COLO829 (cell line): ENCODE measurements around the gene ZNF433.

Experiments
- DNase-seq: peaks from one replicate; pipeline ENCODE4 v3.0.0; 2012; ENCODE audit warnings: low spot score

The ZNF433 gene

DNA sequence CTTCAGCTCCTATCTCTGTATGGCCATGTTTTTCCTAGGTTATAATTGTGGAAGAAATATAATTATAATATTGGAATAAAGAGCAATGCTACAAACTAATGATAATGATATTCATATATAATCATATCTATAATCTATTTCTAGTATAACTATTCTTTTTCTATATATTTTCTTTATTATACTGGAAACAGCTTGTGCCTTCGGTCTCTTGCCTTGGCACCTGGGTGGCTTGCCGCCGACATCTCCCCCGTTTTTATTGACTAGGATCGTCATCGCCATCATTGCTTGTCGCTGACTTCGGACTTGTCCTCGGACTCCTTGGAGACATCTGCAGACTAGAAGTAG, 46.4 kb downstream of the ZNF433 start:
- DNase-seq, result no peak

GRCh38 chr19:11987405-11988281, 47.8 kb downstream of the ZNF433 start:
- DNase-seq, result peak; percentile 93

GRCh38 chr19:11986754-11987153, 48.7 kb downstream of the ZNF433 start:
- DNase-seq, result no peak

- DNase-seq, result no peak
Measured at GRCh38 chr19:11984986-11985385, 50.5 kb downstream of the ZNF433 start.

GRCh38 chr19:11982526-11982925, 53.0 kb downstream of the ZNF433 start:
- DNase-seq, result no peak

DNA sequence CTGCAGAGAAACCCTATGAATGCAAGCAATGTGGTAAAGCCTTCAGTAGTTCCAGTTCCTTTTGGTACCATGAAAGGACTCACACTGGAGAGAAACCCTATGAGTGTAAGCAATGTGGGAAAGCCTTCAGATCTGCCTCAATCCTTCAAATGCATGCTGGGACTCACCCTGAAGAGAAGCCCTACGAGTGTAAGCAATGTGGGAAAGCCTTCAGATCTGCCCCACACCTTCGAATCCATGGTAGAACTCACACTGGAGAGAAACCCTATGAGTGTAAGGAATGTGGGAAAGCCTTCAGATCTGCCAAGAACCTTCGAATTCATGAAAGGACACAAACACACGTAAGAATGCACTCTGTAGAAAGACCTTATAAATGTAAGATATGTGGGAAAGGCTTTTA, 56.0 kb downstream of the ZNF433 start:
- DNase-seq, result no peak

DNA sequence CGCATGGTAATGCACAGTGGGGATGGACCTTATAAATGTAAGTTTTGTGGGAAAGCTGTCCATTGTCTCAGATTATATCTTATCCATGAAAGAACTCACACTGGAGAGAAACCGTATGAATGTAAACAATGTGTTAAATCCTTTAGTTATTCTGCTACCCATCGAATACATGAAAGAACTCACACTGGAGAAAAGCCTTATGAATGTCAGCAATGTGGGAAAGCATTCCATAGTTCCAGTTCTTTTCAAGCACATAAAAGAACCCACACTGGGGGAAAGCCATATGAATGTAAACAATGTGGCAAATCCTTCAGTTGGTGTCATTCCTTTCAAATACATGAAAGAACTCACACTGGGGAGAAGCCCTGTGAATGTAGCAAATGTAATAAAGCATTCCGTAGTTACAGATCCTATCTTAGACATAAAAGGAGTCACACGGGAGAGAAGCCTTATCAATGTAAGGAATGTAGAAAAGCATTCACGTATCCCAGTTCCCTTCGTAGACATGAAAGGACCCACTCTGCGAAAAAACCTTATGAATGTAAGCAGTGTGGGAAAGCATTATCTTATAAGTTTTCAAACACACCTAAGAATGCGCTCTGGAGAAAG, 56.9 kb downstream of the ZNF433 start:
- DNase-seq, result no peak

DNA sequence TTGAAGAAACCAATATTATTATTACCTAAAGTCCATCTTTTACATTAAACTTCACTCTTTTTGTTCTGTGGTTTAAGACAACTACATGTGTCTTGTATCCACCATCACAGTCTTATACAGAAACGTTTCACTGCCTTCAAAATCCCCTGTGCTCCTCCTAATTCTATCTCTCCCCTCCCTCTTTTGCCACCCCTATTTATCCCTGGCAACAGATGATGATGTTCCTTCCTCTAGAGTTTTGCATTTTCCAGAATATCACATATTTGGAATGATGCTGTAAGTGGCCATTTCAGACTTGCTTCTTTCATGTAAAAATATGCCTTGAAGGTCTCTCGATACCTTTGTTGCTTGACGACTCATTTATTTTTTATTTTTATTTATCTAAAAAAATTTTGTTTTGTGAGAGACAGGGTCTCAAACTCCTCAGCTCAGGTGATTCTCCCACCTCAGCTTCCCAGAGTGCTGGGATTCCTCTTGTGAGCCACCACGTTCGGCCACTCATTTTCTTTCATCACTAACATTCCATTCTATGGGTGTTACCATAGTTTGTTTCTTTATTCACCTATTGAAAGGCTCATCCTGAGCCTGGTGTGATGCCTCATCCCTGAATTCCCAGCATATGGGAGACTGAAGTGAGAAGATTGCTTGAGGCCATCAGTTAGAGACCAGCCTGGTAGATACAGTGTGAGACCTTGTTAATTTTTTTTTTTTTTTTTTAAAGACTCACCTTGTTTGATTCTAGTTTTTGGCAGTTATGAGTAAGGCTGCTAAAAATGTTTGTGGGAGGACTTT, 62.3 kb downstream of the ZNF433 start:
- no peak for DNase-seq

- no peak for DNase-seq
Measured at GRCh38 chr19:11971041-11971440, 64.4 kb downstream of the ZNF433 start.

DNA sequence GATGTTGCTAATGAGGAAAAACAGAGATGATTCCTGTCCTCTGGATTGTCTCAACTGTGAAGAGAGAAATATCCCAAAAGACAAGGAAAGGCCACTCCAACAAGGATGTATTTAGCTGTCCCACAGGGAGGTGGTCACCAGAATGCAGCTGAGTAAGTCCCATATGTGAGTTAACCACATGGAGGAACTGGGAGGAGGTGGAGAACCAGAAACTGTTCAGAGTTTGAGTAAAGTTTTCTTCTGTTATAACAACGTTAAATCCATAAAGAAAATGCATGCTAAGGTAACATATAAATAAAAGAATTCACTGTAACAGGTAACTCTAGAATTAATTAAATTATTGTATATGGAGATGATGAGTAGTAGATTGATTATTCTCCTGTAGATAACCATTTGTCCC, 65.3 kb downstream of the ZNF433 start:
- no peak for DNase-seq

DNA sequence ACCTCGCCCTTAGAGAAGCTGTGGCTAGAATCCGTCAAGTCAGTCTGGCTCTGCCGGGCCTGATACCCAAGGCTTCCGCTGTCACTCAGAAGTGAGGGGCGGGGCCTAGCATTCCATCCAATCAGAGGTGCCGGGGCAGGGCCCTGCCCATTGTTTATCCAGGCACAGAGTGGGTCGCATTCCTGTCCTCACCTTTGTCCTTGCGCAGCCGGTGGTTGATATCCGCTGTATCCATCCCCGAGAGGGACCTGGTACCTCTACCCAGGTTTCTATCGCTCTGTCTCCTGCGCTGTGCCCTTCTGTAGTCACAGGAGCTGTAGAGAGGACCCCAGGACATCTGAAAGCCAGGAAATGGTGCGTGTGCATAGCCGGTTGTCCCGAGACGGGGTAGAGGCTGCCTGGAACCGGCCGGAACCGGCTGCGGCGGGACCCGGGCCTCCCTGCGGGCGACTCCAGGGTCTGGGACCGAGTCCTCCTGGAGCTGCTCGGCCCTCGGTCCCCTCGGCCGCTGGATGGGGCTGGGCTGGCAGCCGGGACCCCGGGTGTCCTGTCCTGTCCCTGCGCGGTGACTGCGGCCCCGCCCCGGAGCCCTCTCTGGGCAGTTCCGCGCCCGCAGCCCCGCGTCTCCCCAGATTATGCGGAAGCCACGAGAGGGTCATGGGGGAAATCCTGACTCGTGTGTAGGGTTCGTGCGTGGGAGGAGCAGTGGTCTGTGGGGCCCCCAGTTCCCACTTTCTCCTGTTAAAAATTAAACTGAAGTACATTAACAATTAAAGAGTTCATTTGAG, 70.4 kb downstream of the ZNF433 start, which contains the start of gene ZNF763:
ZNF763 (plus strand) TSS at position 183 of the 788 bp plus-strand sequence; CDS start at position 352, 169 bp downstream.
- DNase-seq, result peak; percentile 44
